Neutrophil (primary cell): ENCODE results near the gene VTCN1.

Source experiments
- H3K27ac ChIP-seq: fragments of 200-600 bp; sonication (generic); 2 replicates; pipeline ENCODE4 v1.5.1; 2016; ENCODE audit warnings: mild to moderate bottlenecking, moderate library complexity
- H3K27me3 ChIP-seq: fragments of 200-600 bp; sonication (generic); 2 replicates; pipeline ENCODE4 v1.6.0; 2016; ENCODE audit warnings: mild to moderate bottlenecking
- H3K36me3 ChIP-seq: fragments of 200-600 bp; sonication (generic); 2 replicates; pipeline ENCODE4 v1.5.1; 2017
- H3K4me1 ChIP-seq, 2 experiments: fragments of 200-600 bp in 1 of 2; sonication (generic) in 1 of 2; 1 replicate in 1 of 2; 2 replicates in 1 of 2; pipeline versions ENCODE4 v1.5.1 to v1.6.1; 2013 to 2016; ENCODE audit warnings: low read depth in 1 of 2, low read length in 1 of 2, mild to moderate bottlenecking in 1 of 2, moderate library complexity in 1 of 2; ENCODE audit not compliant: control insufficient read depth in 1 of 2, insufficient read depth in 1 of 2
- H3K4me3 ChIP-seq, 2 experiments: fragments of 200-600 bp in 1 of 2; sonication (generic) in 1 of 2; 1 replicate in 1 of 2; 2 replicates in 1 of 2; pipeline ENCODE4 v1.5.1; 2013 to 2016; ENCODE audit warnings: low read depth in 1 of 2, low read length in 1 of 2, mild to moderate bottlenecking in 1 of 2, moderate library complexity in 1 of 2
- H3K9me3 ChIP-seq: fragments of 200-600 bp; sonication (generic); 2 replicates; pipeline ENCODE4 v1.5.1; 2016
- CTCF ChIP-seq: fragments of 200-600 bp; sonication (generic); IDR thresholded peaks from 2 replicates; pipeline ENCODE4 v1.5.1; 2016; ENCODE audit warnings: antibody characterized with exemption

Gene VTCN1

GRCh38 chr1:117096951-117097408 lies 113.7 kb downstream of the VTCN1 start:
- Histone ChIP-seq H3K4me3 (no peak overlapping the region), H3K36me3 (peaks cover 97% of the 10 kb centered on the region), H3K27ac (no peak overlapping the region), H3K4me1 (no peaks in the 10 kb centered on the region), H3K27me3 (no peaks in the 10 kb centered on the region), H3K9me3 (no peaks in the 10 kb centered on the region)
- TF ChIP-seq CTCF = no peak

- H3K27ac ChIP-seq = no peak overlapping the region
- H3K36me3 ChIP-seq = peaks cover 100% of the 10 kb centered on the region
- H3K4me1 ChIP-seq = no peaks in the 10 kb centered on the region
- H3K4me3 ChIP-seq = no peak overlapping the region
- H3K27me3 ChIP-seq = no peaks in the 10 kb centered on the region
- no peak for TF ChIP-seq CTCF
- no peaks in the 10 kb centered on the region for H3K9me3 ChIP-seq
Measured at GRCh38 chr1:117094841-117095604, 115.7 kb downstream of the VTCN1 start.

GRCh38 chr1:117093870-117094621 lies 116.7 kb downstream of the VTCN1 start:
- no peak overlapping the region for H3K27ac ChIP-seq

More at GRCh38 chr1:117093870-117094621, 116.7 kb downstream of the VTCN1 start:
- peaks cover 99% of the 10 kb centered on the region for H3K36me3 ChIP-seq
- no peaks in the 10 kb centered on the region for H3K9me3 ChIP-seq
- no peaks in the 10 kb centered on the region for H3K27me3 ChIP-seq
- no peak for TF ChIP-seq CTCF
- no peak overlapping the region for H3K4me3 ChIP-seq
- no peaks in the 10 kb centered on the region for H3K4me1 ChIP-seq
